ENCODE results near the gene RD3L. TPM values are rescaled to one million over a fixed set of nuclear protein-coding genes. Genes with fewer than 3 reads are reported as not detected.
"Not testable (repeated sequence)": the region's sequence is repeated elsewhere in the genome, so short reads cannot be mapped to it uniquely, and the experiment has no call there.

The RD3L gene
- total RNA-seq, 1 donor = 0.21 TPM

GRCh38 chr14:103941462-103941861 is 867 bp downstream of the RD3L start:
- Histone ChIP-seq H3K9me3 (ENCODE audit: low read depth, low read length) (no peaks in the 10 kb centered on the region), H3K27me3 (ENCODE audit: insufficient read depth, low read length) (peaks cover 8% of the 10 kb centered on the region), H3K4me1 (ENCODE audit: insufficient read depth, low read length) (no peaks in the 10 kb centered on the region), H3K4me3 (ENCODE audit: low read length) (no peak overlapping the region)

GRCh38 chr14:103935102-103935501 is 7.2 kb downstream of the RD3L start:
- no peak overlapping the region for H3K4me3 ChIP-seq (ENCODE audit: low read length)
- H3K4me1 ChIP-seq (ENCODE audit: insufficient read depth, low read length) = peaks cover 45% of the 10 kb centered on the region
- no peaks in the 10 kb centered on the region for H3K27me3 ChIP-seq (ENCODE audit: insufficient read depth, low read length)
- H3K9me3 ChIP-seq (ENCODE audit: low read depth, low read length) = no peaks in the 10 kb centered on the region

- H3K27me3 ChIP-seq (ENCODE audit: insufficient read depth, low read length) = no peaks in the 10 kb centered on the region
These were observed 9.4 kb downstream of the RD3L start for GRCh38 chr14:103932791-103933490.

GRCh38 chr14:103931422-103931821 is 10.9 kb downstream of the RD3L start:
- Histone ChIP-seq H3K4me1 (ENCODE audit: insufficient read depth, low read length) (peaks cover 56% of the 10 kb centered on the region), H3K9me3 (ENCODE audit: low read depth, low read length) (no peaks in the 10 kb centered on the region), H3K27me3 (ENCODE audit: insufficient read depth, low read length) (no peaks in the 10 kb centered on the region), H3K4me3 (ENCODE audit: low read length) (no peak overlapping the region)

More at GRCh38 chr14:103932791-103933490, 9.4 kb downstream of the RD3L start:
- Histone ChIP-seq H3K4me1 (ENCODE audit: insufficient read depth, low read length) (peaks cover 56% of the 10 kb centered on the region), H3K4me3 (ENCODE audit: low read length) (no peak overlapping the region), H3K9me3 (ENCODE audit: low read depth, low read length) (no peaks in the 10 kb centered on the region)

GRCh38 chr14:103930051-103930604 is 12.2 kb downstream of the RD3L start:
- Histone ChIP-seq H3K4me3 (ENCODE audit: low read length) (no peak overlapping the region), H3K27me3 (ENCODE audit: insufficient read depth, low read length) (no peaks in the 10 kb centered on the region), H3K9me3 (ENCODE audit: low read depth, low read length) (no peaks in the 10 kb centered on the region), H3K4me1 (ENCODE audit: insufficient read depth, low read length) (peaks cover 57% of the 10 kb centered on the region)

GRCh38 chr14:103928011-103928890 is 14.1 kb downstream of the RD3L start, which contains the start of gene TDRD9:
Gene TDRD9 (plus strand): TSS chr14:103928456. CDS start chr14:103928510, 54 bp downstream.
- Histone ChIP-seq H3K27me3 (ENCODE audit: insufficient read depth, low read length) (no peaks in the 10 kb centered on the region), H3K4me1 (ENCODE audit: insufficient read depth, low read length) (peaks cover 47% of the 10 kb centered on the region), H3K9me3 (ENCODE audit: low read depth, low read length) (no peaks in the 10 kb centered on the region), H3K4me3 (ENCODE audit: low read length) (no peak within 1 kb of the TSS)

- no peaks in the 10 kb centered on the region for H3K27me3 ChIP-seq (ENCODE audit: insufficient read depth, low read length)
- no peaks in the 10 kb centered on the region for H3K9me3 ChIP-seq (ENCODE audit: low read depth, low read length)
- H3K4me3 ChIP-seq (ENCODE audit: low read length) = no peak overlapping the region
- H3K4me1 ChIP-seq (ENCODE audit: insufficient read depth, low read length) = peaks cover 40% of the 10 kb centered on the region
These were observed 14.8 kb downstream of the RD3L start for GRCh38 chr14:103927566-103927965.

GRCh38 chr14:103925316-103925715 is 17.0 kb downstream of the RD3L start:
- peaks cover 31% of the 10 kb centered on the region for H3K4me1 ChIP-seq (ENCODE audit: insufficient read depth, low read length)
- H3K9me3 ChIP-seq (ENCODE audit: low read depth, low read length) = no peaks in the 10 kb centered on the region
- no peaks in the 10 kb centered on the region for H3K27me3 ChIP-seq (ENCODE audit: insufficient read depth, low read length)
- no peak overlapping the region for H3K4me3 ChIP-seq (ENCODE audit: low read length)

- Histone ChIP-seq H3K4me3 (ENCODE audit: low read length) (no peak overlapping the region), H3K4me1 (ENCODE audit: insufficient read depth, low read length) (peaks cover 32% of the 10 kb centered on the region), H3K27me3 (ENCODE audit: insufficient read depth, low read length) (no peaks in the 10 kb centered on the region), H3K9me3 (ENCODE audit: low read depth, low read length) (no peaks in the 10 kb centered on the region)
These were observed 18.5 kb downstream of the RD3L start for GRCh38 chr14:103923863-103924262.

- peaks cover 33% of the 10 kb centered on the region for H3K4me1 ChIP-seq (ENCODE audit: insufficient read depth, low read length)
These were observed 20.5 kb downstream of the RD3L start for GRCh38 chr14:103921855-103922200.

GRCh38 chr14:103920981-103921854 is 21.1 kb downstream of the RD3L start:
- Histone ChIP-seq H3K4me1 (ENCODE audit: insufficient read depth, low read length) (peaks cover 33% of the 10 kb centered on the region), H3K27me3 (ENCODE audit: insufficient read depth, low read length) (no peaks in the 10 kb centered on the region), H3K4me3 (ENCODE audit: low read length) (peak overlapping the region; percentile 65), H3K9me3 (ENCODE audit: low read depth, low read length) (no peaks in the 10 kb centered on the region)

More at GRCh38 chr14:103921855-103922200, 20.5 kb downstream of the RD3L start:
- H3K9me3 ChIP-seq (ENCODE audit: low read depth, low read length); H3K27me3 ChIP-seq (ENCODE audit: insufficient read depth, low read length): not testable (repeated sequence)
- peak overlapping the region; percentile 65 for H3K4me3 ChIP-seq (ENCODE audit: low read length)

- H3K4me3 ChIP-seq (ENCODE audit: low read length) = no peak overlapping the region
- H3K9me3 ChIP-seq (ENCODE audit: low read depth, low read length) = no peaks in the 10 kb centered on the region
- H3K4me1 ChIP-seq (ENCODE audit: insufficient read depth, low read length) = peaks cover 25% of the 10 kb centered on the region
These were observed 25.6 kb downstream of the RD3L start for GRCh38 chr14:103916636-103917262.

GRCh38 chr14:103915616-103916015 is 26.7 kb downstream of the RD3L start:
- no peaks in the 10 kb centered on the region for H3K27me3 ChIP-seq (ENCODE audit: insufficient read depth, low read length)
- no peak overlapping the region for H3K4me3 ChIP-seq (ENCODE audit: low read length)
- peaks cover 19% of the 10 kb centered on the region for H3K4me1 ChIP-seq (ENCODE audit: insufficient read depth, low read length)
- H3K9me3 ChIP-seq (ENCODE audit: low read depth, low read length) = no peaks in the 10 kb centered on the region

More at GRCh38 chr14:103916636-103917262, 25.6 kb downstream of the RD3L start:
- H3K27me3 ChIP-seq (ENCODE audit: insufficient read depth, low read length) = no peaks in the 10 kb centered on the region

- Histone ChIP-seq H3K4me1 (ENCODE audit: insufficient read depth, low read length) (peaks cover 11% of the 10 kb centered on the region), H3K9me3 (ENCODE audit: low read depth, low read length) (no peaks in the 10 kb centered on the region), H3K4me3 (ENCODE audit: low read length) (no peak overlapping the region), H3K27me3 (ENCODE audit: insufficient read depth, low read length) (no peaks in the 10 kb centered on the region)
These were observed 31.3 kb downstream of the RD3L start for GRCh38 chr14:103910984-103911383.

Measured in mononuclear cell (primary cell).